ENCODE results near the gene CLIP1. TPM values are rescaled to one million over a fixed set of nuclear protein-coding genes. Genes with fewer than 3 reads are reported as not detected.

The CLIP1 gene
- total RNA-seq, 2 experiments from 2014 or later: 53.9 to 58.6 TPM

GRCh38 chr12:122226366-122227125 lies 195.9 kb downstream of the CLIP1 start:
- intact Hi-C loops (cut with DNase I, micrococcal nuclease): loop anchor here (1.0 to 5.0 kb wide), 16 partner anchors 18 to 1099 kb away; partner anchors contain the start of genes KNTC1 (in 2 of the 2), VPS33A (in 2 of the 2), ABCB9 (in 1 of the 2) and B3GNT4 (in 1 of the 2)
- ChIA-PET POLR2A (interaction anchor here (0.6 to 1.2 kb wide), 5 partner anchors 18 to 987 kb away, joined by 3 to 7 read pairs (median 3); partner anchors contain the start of gene B3GNT4), CTCF (interaction anchor here (0.6 to 1.4 kb wide), 9 partner anchors 10 to 1790 kb away, joined by 3 to 5 read pairs (median 3); partner anchors contain the start of gene IL31)
- no peaks in the 10 kb centered on the region for H3K9me3 Mint-ChIP-seq (ENCODE audit: low read depth)
- peak overlapping the region; percentile 92 for H3K4me3 Mint-ChIP-seq
- peak overlapping the region; percentile 25 for H3K27ac Mint-ChIP-seq
- no peaks in the 10 kb centered on the region for H3K27me3 Mint-ChIP-seq
- ATAC-seq: no peak
- peaks cover 26% of the 10 kb centered on the region for H3K4me1 Mint-ChIP-seq
- no peak for DNase-seq
- H3K36me3 Mint-ChIP-seq (ENCODE audit: low read depth): peaks cover 26% of the 10 kb centered on the region

DNA sequence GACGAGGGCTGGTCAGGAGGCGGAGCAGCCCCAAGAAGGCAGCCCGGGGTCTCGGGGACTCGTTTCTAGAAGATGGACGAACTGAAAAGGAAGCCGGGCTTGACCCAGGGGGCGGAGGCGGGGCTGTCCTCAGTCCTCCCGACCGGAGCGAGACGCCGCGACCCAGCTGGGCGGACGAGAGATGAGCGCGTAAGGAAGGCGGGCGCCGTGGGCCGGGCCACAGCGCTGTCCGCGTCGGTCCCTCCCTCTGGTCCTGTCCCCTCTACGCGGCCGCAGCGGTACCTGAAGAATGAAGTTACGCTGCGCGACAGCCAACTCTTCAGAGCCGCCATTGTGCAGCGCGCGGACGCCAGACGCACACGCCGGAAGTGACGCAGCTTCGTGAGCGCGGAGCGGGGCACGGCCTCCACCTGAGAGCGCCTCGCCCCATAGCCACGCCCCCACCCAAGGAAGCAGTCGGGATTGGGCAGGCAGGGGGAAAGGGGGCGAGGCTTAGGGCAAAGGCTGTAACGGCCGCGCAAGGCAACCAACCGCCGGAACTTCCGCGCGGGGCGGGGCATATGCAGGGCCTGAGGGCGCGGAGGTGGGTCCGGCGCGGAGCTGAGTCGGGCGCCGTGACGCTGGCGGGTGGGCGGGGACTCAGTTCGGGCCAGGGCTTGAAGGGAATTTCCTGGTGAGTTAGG lies 196.6 kb downstream of the CLIP1 start, which contains the start of gene DIABLO:
Gene DIABLO, minus strand, starts transcription at position 370 of the 683 bp plus-strand sequence. Its CDS starts 38 bp downstream, at position 332.
- peak within 1 kb of the TSS; percentile 93 for H3K27ac Mint-ChIP-seq
- no peaks in the 10 kb centered on the region for H3K9me3 Mint-ChIP-seq (ENCODE audit: low read depth)
- peak within 1 kb of the TSS; percentile 92 for H3K4me3 Mint-ChIP-seq
- ChIA-PET POLR2A (interaction anchor here (0.6 to 1.2 kb wide), 7 partner anchors 19 to 1781 kb away, joined by 3 to 7 read pairs (median 4); partner anchors contain the start of genes B3GNT4, KNTC1 and RSRC2), CTCF (interaction anchor here (0.5 to 1.4 kb wide), 12 partner anchors 9 to 1789 kb away, joined by 3 to 4 read pairs (median 3); partner anchors contain the start of gene IL31)
- peaks cover 25% of the 10 kb centered on the region for H3K36me3 Mint-ChIP-seq (ENCODE audit: low read depth)
- DNase-seq (peak; percentile 100), ATAC-seq (peak; percentile 98)
- H3K27me3 Mint-ChIP-seq: no peaks in the 10 kb centered on the region
- intact Hi-C loops (cut with DNase I, micrococcal nuclease): loop anchor here (1.0 to 5.0 kb wide), 16 partner anchors 19 to 1099 kb away; partner anchors contain the start of genes KNTC1 (in 2 of the 2), VPS33A (in 2 of the 2), ABCB9 (in 1 of the 2) and B3GNT4 (in 1 of the 2)
- H3K4me1 Mint-ChIP-seq: peaks cover 30% of the 10 kb centered on the region

Other genes with a start within 250 kb of the CLIP1 start
- gene IL31, start 248.4 kb downstream of the CLIP1 start, total RNA-seq: 1 to 10 TPM; 2.1 to 4.0 TPM
- gene LRRC43, start 239.5 kb downstream of the CLIP1 start, total RNA-seq: under 1 TPM in 1 of 2 experiments, not detected in 1; 0.37 TPM
- gene B3GNT4, start 219.0 kb downstream of the CLIP1 start, total RNA-seq: 1 to 10 TPM; 2.0 to 2.6 TPM
- gene DIABLO, start 196.6 kb downstream of the CLIP1 start, total RNA-seq: 10 to 100 TPM; 46.3 to 47.0 TPM
- gene VPS33A, start 156.2 kb downstream of the CLIP1 start, total RNA-seq: 10 to 100 TPM; 24.8 to 26.4 TPM
- gene ZCCHC8, start 78.3 kb upstream of the CLIP1 start, total RNA-seq: 10 to 100 TPM; 34.7 to 39.1 TPM
- 100 to 1,000 TPM in 1 of 2 experiments, 10 to 100 TPM in 1; 92.7 to 105 TPM for gene RSRC2, start 104.3 kb upstream of the CLIP1 start, total RNA-seq
- gene KNTC1, start 104.6 kb upstream of the CLIP1 start, total RNA-seq: 100 to 1,000 TPM; 136 to 175 TPM

All from activated CD4-positive, alpha-beta T cell treated with anti-CD3 and anti-CD28 coated beads for 36 hours (primary cell).